Endothelial cell of umbilical vein (primary cell): ENCODE data around the gene AGR2. TPM values are rescaled to one million over a fixed set of nuclear protein-coding genes. Genes with fewer than 3 reads are reported as not detected.

ENCODE experiments used
- BruUV-seq: library from RNA; stranded (reverse); fragments of 400-500 nt; replicated peaks from 2 replicates; lab custom pipeline; 2021; lab: Mats Ljungman, UMichigan
- CTCF ChIA-PET: fragments of 300-600, 350-600 bp; sonication (Branson Sonifier 250); formaldehyde crosslinking; loops from one replicate; lab custom pipeline; 2021; ENCODE audit warnings: antibody characterized with exemption, inconsistent platforms; lab: Charles Lee
- POLR2A ChIA-PET: fragments of 300-600, 350-600 bp; sonication (Branson Sonifier 250); formaldehyde crosslinking; loops from one replicate; lab custom pipeline; 2021; ENCODE audit warnings: antibody characterized with exemption, inconsistent platforms; lab: Charles Lee
- DNase-seq: peaks from one replicate; pipeline ENCODE4 v3.0.0-alpha.2; 2011; ENCODE audit warnings: low read depth, low spot score
- FAIRE-seq: peaks from 2 replicates; lab custom pipeline; 2011; peaks lifted over from hg19 to GRCh38; lab: Jason Lieb, UNC
- H2AFZ ChIP-seq: 2 replicates; pipeline ENCODE4 v1.6.0; 2012; ENCODE audit warnings: low read depth, low read length, control low read depth, inconsistent platforms
- H3K27ac ChIP-seq: 2 replicates; pipeline ENCODE4 v1.5.1; 2011; ENCODE audit warnings: low read depth, mild to moderate bottlenecking, control low read depth, low read length, moderate library complexity; ENCODE audit not compliant: insufficient read depth
- H3K27me3 ChIP-seq, 2 experiments: 2 replicates each; pipeline versions ENCODE4 v1.6.0 to v1.6.1; 2011; ENCODE audit warnings: low read length in 2 of 2, mixed read lengths in 1 of 2; ENCODE audit not compliant: control insufficient read depth in 2 of 2, insufficient read depth in 2 of 2
- H3K36me3 ChIP-seq, 2 experiments: 2 replicates in 1 of 2; 3 replicates in 1 of 2; pipeline ENCODE4 v1.5.1; 2011; ENCODE audit warnings: low read length in 2 of 2, mild to moderate bottlenecking in 1 of 2, moderate library complexity in 1 of 2; ENCODE audit not compliant: control insufficient read depth in 2 of 2, insufficient read depth in 2 of 2; ENCODE audit errors: extremely low read depth in 1 of 2
- H3K4me1 ChIP-seq: 3 replicates; pipeline ENCODE4 v1.5.1; 2011; ENCODE audit warnings: mild to moderate bottlenecking, low read length; ENCODE audit not compliant: control insufficient read depth, insufficient read depth; ENCODE audit errors: extremely low read depth
- H3K4me2 ChIP-seq: 2 replicates; pipeline ENCODE4 v1.6.1; 2011; ENCODE audit warnings: low read length, control low read depth, mixed read lengths; ENCODE audit not compliant: insufficient read depth
- H3K4me3 ChIP-seq, 3 experiments: fragments of 200-600 bp in 1 of 3; sonication (generic), shearing (Covaris generic) in 1 of 3; replicated peaks in 1 of 3; 2 replicates each; pipeline ENCODE4 v1.5.1; 2011 to 2016; ENCODE audit warnings: control low read depth in 3 of 3, low read length in 3 of 3, mild to moderate bottlenecking in 2 of 3, inconsistent platforms in 1 of 3, low read depth in 1 of 3, moderate library complexity in 1 of 3; ENCODE audit not compliant: insufficient read depth in 1 of 3
- H3K79me2 ChIP-seq: 2 replicates; pipeline ENCODE4 v1.6.0; 2012; ENCODE audit warnings: low read length, inconsistent platforms; ENCODE audit not compliant: control insufficient read depth, insufficient read depth
- H3K9ac ChIP-seq: replicated peaks from 2 replicates; pipeline ENCODE3; 2011; ENCODE audit warnings: low read length, control low read depth; ENCODE audit not compliant: insufficient read depth; ENCODE audit errors: extremely low read depth
- H3K9me1 ChIP-seq: replicated peaks from 3 replicates; pipeline ENCODE4 v1.6.0; 2011; ENCODE audit warnings: mild to moderate bottlenecking, low read length; ENCODE audit not compliant: control insufficient read depth, insufficient read depth; ENCODE audit errors: extremely low read depth
- H3K9me3 ChIP-seq: replicated peaks from 2 replicates; pipeline ENCODE4 v1.5.1; 2012; ENCODE audit warnings: low read length, inconsistent platforms; ENCODE audit not compliant: control insufficient read depth, insufficient read depth
- H4K20me1 ChIP-seq: replicated peaks from 2 replicates; pipeline ENCODE3; 2011; ENCODE audit warnings: mild to moderate bottlenecking, low read length; ENCODE audit not compliant: control insufficient read depth, insufficient read depth; ENCODE audit errors: extremely low read depth
- CTCF ChIP-seq, 2 donors: IDR thresholded peaks; 1 replicate in 1 of 2; 2 replicates in 1 of 2; pipeline ENCODE4 v1.5.1; 2011; ENCODE audit warnings: low read length in 2 of 2, mild to moderate bottlenecking in 2 of 2, moderate library complexity in 2 of 2, control low read depth in 1 of 2, inconsistent platforms in 1 of 2, low read depth in 1 of 2; ENCODE audit not compliant: insufficient read depth in 1 of 2; ENCODE audit errors: extremely low read depth in 1 of 2
- EZH2 ChIP-seq: IDR thresholded peaks from 2 replicates; pipeline ENCODE4 v1.6.1; 2012; ENCODE audit warnings: borderline replicate concordance, low read depth, mild to moderate bottlenecking, moderate library complexity, low read length, inconsistent platforms; ENCODE audit not compliant: severe bottlenecking
- FOS ChIP-seq: IDR thresholded peaks from 2 replicates; pipeline ENCODE4 v1.6.1; 2011; ENCODE audit warnings: mild to moderate bottlenecking, low read length, moderate library complexity, borderline replicate concordance; ENCODE audit not compliant: insufficient read depth
- GATA2 ChIP-seq: IDR thresholded peaks from 2 replicates; pipeline ENCODE4 v1.7.0; 2011; ENCODE audit warnings: low read depth, mild to moderate bottlenecking, moderate library complexity, mixed read lengths, low read length; ENCODE audit not compliant: insufficient read length, insufficient read depth
- JUN ChIP-seq: IDR thresholded peaks from 2 replicates; pipeline ENCODE4 v1.6.1; 2011; ENCODE audit warnings: borderline replicate concordance, low read depth; ENCODE audit not compliant: insufficient read length, insufficient read depth
- MAX ChIP-seq: IDR thresholded peaks from 2 replicates; pipeline ENCODE4 v1.6.1; 2011; ENCODE audit not compliant: insufficient read depth, insufficient read length
- MYC ChIP-seq: IDR thresholded peaks from one replicate; pipeline ENCODE4 v1.6.1; 2011; ENCODE audit warnings: mild to moderate bottlenecking, low read depth, low read length
- POLR2A ChIP-seq: IDR thresholded peaks from 2 replicates; pipeline ENCODE4 v1.6.1; 2012; ENCODE audit warnings: low read depth, mild to moderate bottlenecking, control low read depth, low read length
- POLR2AphosphoS5 ChIP-seq: IDR thresholded peaks from 2 replicates; pipeline ENCODE4 v1.6.1; 2012; ENCODE audit warnings: low read depth, mild to moderate bottlenecking, control low read depth, low read length, moderate library complexity; ENCODE audit not compliant: insufficient read depth
- dilution Hi-C: fragments of 300-500 bp; cut with MboI; formaldehyde crosslinking; loops from one replicate; pipeline ENCODE4 v1.15.0; 2019; ENCODE audit warnings: low sequenced_read_pairs; ENCODE audit not compliant: extremely low pct_ligation_motif_present
- intact Hi-C: fragments of 100-400 bp; cut with micrococcal nuclease; formaldehyde crosslinking; loops from one replicate; pipeline ENCODE4 v1.10.0; 2022
- polyA plus RNA-seq, 4 experiments: library from polyadenylated mRNA; depleted of rRNA in 3 of 4; stranded (reverse) in 3 of 4; unstranded in 1 of 4; fragments of >200 nt; gene quantifications; 2 replicates each; pipeline versions ENCODE4 v1.2.1 to v1.2.3, GENCODE V29; 2011 to 2012; ENCODE audit warnings: missing spikeins in 1 of 4
- total RNA-seq: library from RNA; stranded (reverse); gene quantifications from 2 replicates; pipeline ENCODE4 v1.2.3, GENCODE V29; 2021

Gene AGR2
- total and polyA plus RNA-seq, 2 donors (not counting 3 experiments of a cell fraction or from before 2014, with no cell fraction given) = not detected

- H3K79me2 ChIP-seq = no peaks in the 10 kb centered on the region
- no peaks in the 10 kb centered on the region for H3K4me1 ChIP-seq
- no peak for TF ChIP-seq MAX
- TF ChIP-seq GATA2 = no peak
- TF ChIP-seq EZH2 = no peak
- TF ChIP-seq POLR2A = no peak
- TF ChIP-seq JUN = no peak
- TF ChIP-seq MYC = no peak
- TF ChIP-seq POLR2AphosphoS5 = no peak
- no peak for TF ChIP-seq FOS
- no peak for TF ChIP-seq CTCF (IDR thresholded peaks at IDR 0.05; ENCODE audit: extremely low read depth in 1 of 2, insufficient read depth in 1 of 2, low read depth in 1 of 2, low read length in 2 of 2)
- FAIRE-seq (no peak), DNase-seq (no peak)
- no peaks in the 10 kb centered on the region for H4K20me1 ChIP-seq
- no peaks in the 10 kb centered on the region for H3K9me3 ChIP-seq
- no peaks in the 10 kb centered on the region for H3K36me3 ChIP-seq
- BruUV-seq = no TSS peak
- H3K27me3 ChIP-seq = no peaks in the 10 kb centered on the region
- no peak overlapping the region for H3K27ac ChIP-seq
- dilution Hi-C loops (no loop called here), intact Hi-C loops (no loop called here)
- H3K4me3 ChIP-seq = no peak overlapping the region
- ChIA-PET CTCF (no interaction called here), POLR2A (no interaction called here)
- H2AFZ ChIP-seq = no peak overlapping the region
- no peak overlapping the region for H3K4me2 ChIP-seq
- no peaks in the 10 kb centered on the region for H3K9me1 ChIP-seq
- no peak overlapping the region for H3K9ac ChIP-seq
Measured at GRCh38 chr7:16833373-16833772, 28.6 kb upstream of the AGR2 start.
